Amygdala (tissue), 56 donors: ENCODE data around the gene PTPN1.
"Not testable (repeated sequence)": the region's sequence is repeated elsewhere in the genome, so short reads cannot be mapped to it uniquely, and the experiment has no call there.

Source experiments
- DNase-seq, 56 donors: peaks; one replicate each; lab custom pipeline; 2025; lab: John Stamatoyannopoulos, UW

Gene PTPN1

DNA sequence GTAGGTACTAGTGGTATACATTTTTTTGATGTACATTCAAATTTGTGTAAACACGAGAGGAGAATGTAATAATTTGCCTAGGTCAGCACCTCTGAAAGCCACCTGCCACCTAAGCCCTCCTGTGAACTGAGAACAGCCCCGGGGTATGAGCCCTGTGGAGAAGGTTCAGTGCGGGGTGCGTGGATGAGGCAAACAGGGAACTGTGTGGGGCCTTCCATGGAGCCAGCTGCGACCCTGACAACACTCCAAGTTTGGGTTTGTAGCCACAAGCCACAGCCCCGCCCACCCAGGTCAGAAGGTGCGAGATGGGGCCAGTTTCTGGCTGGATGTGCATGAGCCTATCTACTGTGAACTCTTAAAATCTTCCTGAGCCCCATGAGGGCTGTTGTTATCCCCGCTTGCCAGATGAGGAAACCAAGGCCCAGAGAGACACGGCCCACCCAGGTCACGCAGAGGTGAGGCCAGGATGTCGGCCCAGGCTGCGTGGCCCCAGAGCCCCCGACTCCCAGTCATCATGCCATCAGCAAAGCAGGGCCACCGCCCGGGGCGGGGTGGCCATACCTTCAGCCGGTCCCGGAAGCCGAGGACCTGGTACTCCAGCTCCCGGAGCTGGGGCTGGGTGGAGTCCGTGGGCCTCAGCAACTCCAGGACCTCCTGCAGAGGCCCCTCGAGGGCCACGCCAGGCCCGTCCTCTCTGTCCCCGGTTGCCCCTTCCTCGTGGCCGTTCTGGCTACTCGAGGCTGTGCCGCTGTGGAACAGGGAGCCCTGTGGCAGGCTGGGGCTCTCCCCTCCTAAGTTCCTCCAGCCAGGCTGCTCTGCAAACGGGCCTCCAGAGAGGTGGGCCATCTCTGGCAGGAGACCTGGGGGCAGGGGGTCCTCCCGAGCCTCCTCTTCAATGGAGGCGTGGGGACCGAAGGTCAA is 91.6 kb downstream of the PTPN1 start:
- DNase-seq: no peak

DNA sequence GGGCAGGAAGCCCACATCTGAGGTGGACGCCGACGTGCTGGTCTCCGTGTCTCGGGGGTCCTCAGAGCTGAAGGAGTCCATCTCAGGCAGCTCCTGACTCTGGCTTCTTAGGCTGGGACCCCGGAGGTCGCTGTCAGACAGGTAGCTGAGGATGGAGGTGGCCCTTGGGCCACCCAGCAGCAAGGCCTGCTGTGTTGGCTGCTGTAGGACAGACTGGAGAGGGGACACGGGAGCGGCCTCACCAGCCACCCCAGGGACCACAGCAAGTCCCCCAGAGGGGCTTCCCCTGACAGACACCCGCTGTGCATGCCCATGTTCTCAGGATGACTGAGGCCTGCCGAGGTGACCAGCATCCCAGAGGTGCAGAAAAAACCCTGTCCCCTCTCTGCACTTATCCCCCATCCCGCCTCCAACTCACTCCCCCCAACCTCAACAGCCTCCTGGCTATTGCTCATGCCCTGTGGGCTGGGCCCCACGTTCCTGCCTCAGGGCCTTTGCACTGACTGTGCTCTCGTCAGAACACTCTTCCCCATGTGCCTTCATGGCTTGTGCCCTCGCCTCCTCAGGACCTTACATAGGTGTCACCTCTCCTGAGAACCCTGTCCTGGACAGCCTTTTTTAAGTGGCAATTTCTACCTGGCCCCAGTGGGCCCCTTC is 92.4 kb downstream of the PTPN1 start:
- DNase-seq: no peak

DNA sequence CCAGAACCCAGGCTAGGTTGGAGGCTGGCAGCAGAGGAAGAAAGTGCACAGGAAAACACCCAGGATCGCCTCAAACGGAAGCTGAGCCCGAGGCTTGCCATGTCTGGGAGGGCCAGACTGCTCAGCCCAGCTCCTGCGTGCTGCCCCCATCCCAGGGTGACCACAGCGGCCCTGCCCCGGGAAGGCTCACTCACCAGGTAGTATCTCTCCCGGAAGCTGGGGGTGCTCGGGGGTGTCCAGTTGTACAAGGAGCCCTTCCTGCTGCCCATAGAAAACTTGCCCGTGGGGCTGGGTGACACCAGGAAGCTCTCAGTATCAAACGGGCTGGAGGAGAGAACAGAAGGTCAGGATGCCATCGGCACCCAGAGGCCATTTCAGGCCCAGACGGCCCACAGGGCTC is 94.3 kb downstream of the PTPN1 start:
- DNase-seq: no peak

DNA sequence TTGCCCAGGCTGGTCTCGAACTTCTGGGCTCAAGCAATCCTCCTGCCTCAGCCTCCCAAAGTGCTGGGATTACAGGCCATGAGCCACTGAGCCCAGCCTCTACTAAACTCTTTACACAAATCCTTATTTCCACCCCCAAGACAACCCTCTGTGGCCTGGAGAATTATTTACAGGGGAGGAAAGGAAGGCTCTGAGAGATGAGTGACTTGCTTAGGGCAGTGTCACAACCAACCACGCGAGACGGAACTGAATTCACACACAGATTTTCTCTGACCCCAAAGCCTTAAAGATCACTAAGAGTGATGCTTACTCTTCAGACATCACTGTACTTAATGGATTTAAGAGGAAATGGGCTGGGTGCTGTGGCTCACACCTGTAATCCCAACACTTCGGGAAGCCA is 95.0 kb downstream of the PTPN1 start:
- DNase-seq: no peak

DNA sequence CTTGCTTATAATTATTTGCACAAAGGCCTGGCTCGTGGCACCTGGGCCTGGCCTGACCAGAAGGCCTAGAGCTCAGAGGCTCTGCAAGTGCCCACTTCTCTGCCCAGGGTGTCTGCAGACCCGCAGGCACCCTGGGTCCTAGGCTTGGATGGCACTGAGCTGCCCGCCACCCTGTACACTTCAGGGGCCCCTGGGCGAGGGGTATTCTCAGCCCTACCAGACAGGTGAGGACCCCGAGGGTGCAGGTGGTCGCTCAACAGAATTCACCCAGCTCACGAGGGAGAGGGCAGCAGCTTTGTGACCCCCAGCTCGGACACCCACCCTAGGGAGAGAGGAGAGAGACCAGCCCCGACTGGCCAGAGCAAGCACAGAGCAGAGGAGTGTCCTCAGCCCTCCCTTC is 97.3 kb downstream of the PTPN1 start:
- DNase-seq: no peak

DNA sequence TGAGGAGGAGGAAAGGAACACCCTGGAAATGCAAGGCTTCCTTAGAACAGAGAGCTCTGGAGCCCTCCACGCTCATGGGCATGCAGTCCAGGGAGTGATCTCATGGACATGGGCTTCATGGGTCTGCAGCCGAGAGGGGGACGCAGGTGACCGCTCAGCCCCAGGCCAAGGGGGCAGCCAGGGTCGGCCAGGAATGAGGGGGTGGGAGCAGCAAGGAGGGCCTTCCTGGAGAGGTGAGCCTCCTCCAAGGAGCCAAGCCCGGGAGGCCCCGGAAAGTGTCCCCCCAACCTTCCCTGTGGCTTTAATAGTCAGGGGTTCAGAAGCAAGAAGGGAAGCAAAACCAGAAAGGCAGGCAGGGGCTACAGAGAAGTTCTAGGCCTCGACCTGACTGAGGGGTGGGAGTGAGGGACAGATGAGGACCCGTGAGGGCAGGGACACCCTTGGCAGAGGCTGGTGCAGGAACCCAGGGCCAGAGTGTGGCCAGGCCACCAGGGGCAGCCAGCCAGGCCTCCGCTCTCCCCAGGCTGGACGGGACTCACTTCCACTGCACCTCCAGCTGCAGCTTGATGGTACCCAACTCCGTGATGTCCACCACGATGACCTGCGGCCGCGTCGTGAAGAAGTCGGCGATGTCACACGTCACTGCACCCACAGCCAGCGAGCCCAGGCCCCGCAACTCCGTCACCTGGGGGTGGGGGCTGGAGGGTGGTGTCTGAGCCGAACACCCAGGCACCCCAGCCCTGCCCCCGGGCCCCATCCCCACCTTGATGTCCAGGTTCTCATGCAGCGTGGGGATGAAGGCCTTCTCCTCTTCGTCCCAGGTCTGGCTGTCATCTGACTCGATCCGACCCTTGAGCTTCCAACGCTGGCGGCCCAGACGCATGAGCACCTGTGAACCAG is 97.9 kb downstream of the PTPN1 start:
- DNase-seq: no peak

DNA sequence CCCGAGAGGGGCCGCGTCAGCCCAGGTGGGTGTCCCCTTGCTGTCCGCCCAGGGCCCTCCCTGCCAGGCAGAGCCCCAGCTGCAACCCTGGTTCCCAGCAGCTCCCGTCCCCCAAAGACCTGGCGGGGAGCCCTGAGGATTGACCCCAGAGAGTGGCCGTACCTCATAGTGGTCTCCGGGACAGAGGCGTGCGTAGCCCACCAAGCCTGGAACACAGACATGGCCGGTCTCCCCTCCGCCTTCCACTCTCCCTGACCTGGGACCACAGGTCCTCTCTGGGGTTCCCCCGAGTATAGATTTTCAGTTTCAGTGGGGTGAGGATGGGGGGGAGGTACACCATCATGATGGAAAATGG is 98.5 kb downstream of the PTPN1 start:
- DNase-seq: no peak

DNA sequence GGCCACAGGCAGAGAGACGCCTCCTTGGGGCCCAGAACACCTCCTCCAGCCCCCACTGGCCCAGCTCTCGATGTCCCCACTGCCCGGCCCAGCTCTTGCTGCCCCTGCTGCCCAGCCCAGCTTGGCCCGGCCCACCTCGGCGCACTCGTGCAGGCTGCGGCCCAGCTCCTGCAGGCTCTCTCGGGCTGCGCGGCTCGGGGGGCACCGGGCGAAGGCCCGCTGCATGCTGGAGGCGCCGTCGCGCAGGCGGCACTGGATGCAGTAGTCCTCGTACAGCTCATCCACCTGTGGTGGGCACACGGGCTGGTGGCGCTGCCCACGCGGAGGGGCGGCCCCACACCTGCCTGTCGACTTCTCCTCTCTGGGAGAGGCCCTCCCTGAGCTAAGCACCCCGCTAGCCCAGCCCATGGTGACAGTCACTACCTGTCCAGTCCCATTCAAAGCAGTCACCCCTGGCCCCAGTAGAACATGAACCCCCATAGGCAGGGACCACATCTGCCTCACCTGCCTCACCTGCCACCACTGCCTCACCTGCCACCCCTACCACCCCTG is 99.3 kb downstream of the PTPN1 start:
- no peak for DNase-seq

DNA sequence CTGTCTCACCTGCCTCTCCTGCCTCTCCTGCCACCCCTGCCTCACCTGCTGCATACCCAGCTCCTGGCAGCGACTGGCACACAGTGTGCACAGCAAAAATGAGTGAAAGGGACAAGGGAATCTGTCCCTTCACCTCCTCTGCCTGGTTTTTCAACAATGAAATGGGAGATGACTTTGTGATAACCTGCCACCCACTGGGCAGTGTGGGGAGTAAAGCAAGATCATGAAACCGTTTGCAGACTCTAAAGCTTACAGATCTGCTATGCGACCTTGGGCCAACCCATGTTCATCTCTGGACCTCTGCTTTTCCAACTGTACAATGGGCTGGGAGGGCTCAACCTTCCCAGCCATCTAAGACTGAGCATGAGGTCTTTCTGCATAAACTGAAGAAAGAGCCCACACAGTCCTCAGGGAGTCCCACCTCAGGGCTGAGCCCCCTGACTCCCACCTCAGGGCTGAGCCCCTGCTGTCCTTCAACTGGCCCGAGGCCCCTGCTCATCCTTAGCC is 100.1 kb downstream of the PTPN1 start:
- DNase-seq: no peak

DNA sequence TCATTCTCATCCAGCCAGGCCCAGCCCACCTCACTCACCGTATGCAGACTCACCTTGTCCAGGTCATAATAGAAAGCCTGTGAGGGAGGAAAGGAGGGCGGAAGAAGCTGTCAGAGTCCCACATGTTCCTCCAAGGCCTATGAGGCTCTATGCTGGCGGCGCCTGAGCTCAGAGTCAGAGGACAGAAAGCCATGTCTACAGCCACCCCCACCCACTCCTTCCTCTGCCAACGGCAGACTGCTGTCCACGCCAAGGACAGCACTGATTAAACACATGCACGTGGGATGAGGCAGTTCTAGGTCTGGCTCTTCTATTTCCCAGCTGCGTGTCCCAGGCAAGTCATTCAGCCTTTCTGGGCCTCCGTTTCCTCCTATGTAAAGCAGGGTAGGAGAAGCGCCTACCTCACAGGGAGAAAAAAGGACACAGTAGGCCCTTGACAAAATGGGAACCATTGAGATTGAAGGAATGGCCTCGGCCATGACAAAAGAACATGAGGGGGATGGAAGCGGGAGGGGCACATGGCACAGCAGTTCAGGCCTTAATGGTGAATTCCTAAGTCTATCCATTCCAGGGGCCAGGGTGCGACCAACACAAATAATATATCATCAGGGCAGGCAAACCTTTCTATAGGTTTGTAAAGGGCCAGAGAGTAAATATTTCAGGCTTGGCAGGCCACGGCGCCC is 101.1 kb downstream of the PTPN1 start:
- DNase-seq: no peak

DNA sequence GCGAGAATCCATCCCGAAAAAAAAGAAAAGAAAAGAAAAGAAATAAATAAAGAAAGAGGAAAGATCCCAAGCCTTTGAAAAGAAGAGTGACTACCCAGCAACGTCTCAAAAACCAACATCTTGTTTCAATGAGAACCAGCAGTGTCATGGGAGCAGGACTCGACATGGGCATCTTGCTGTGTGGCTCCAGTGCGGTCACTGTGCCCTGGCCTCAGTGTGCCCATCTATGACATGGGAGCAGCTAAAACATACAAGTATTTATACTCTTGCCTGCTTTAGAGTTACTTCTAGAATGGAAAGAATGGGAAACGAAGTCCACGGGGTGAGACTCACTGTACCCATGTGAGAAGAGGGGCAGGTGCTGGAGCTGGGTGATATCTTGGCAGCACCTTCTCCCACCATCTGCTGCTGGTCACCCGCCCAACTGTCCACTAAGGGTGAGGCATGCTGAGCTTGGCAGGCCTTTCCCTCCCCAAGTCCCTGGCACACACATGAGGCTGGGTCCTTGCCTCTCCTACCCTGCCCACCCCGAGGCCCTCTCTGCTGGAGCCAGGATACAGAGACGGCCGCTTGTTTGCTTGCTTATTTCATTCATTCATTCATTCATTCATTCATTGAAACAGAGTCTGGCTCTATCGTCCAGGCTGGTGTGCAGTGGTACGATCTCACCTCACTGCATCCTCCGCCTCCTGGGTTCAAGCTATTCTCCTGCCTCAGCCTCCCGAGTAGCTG is 103.4 kb downstream of the PTPN1 start:
- DNase-seq: no peak

DNA sequence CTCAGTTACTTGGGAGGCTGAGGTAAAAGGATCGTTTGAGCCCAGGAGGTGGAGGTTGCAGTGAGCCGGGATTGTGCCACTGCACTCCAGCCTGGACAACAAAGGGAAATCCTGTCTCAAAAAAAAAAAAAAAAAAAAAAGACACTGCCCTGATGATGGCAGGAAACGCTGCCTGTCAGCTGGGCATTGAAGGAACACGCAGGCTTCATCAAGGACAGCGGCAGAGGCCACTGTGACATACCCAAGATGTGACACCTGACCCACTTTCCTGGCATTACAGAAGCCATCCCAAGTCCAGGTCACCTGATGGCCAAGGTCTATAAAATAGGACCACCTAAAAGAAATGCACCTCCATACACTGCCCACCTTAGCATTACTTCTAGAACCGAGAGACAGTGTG is 105.2 kb downstream of the PTPN1 start:
- no peak for DNase-seq

DNA sequence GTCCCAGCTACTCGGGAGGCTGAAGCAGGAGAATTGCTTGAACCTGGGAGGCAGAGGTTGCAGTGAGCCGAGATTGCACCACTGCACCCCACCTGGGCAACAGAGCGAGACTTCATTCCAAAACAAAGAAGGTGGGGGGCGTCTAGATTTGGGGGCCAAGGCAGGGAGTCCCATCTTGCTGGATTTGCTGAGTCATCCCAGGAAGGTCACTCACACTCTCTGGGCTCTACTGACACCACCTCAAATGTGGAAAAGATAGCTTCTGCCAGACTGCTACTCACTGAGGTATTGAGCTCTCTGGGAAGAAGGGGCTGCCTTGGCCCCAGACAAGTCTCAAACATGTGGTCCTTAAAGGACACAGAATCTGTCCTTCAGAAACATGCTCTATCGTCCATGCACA is 106.8 kb downstream of the PTPN1 start:
- DNase-seq: no peak

DNA sequence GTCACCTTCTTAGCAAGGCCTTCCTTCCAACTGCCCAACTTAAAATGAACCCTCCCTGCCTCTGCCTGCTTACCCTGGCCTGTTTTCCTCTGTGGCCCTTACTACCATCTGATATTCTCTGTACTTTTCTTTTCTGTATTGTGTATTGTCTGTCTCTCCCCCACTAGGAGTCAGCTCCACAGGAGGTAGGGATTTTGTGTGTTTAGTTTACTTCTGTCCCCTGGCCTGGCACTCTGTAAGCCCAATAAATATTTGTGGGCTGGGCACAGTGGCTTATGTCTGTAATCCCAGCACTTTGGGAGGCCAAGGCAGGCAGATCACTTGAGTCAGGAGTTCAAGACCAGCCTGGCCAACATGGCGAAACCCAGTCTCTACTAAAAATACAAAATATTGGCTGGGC is 108.4 kb downstream of the PTPN1 start:
- DNase-seq: no peak

DNA sequence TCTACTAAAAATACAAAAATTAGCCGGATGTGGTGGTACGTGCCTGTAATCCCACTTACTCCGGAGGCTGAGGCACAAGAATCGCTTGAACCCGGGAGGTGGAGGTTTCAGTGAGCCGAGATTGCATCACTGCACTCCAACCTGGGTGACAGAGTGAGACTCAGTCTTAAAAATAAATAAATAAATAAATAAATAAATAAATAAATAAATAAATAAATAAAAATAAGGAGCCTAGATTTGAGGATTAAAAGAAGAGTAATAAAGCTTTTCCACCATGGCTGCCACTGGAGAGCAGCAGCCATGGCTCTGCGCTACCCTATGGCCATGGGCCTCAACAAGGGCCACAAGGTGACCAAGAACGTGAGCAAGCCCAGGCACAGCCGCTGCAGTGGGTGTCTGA is 110.3 kb downstream of the PTPN1 start:
- DNase-seq: not testable (repeated sequence)

DNA sequence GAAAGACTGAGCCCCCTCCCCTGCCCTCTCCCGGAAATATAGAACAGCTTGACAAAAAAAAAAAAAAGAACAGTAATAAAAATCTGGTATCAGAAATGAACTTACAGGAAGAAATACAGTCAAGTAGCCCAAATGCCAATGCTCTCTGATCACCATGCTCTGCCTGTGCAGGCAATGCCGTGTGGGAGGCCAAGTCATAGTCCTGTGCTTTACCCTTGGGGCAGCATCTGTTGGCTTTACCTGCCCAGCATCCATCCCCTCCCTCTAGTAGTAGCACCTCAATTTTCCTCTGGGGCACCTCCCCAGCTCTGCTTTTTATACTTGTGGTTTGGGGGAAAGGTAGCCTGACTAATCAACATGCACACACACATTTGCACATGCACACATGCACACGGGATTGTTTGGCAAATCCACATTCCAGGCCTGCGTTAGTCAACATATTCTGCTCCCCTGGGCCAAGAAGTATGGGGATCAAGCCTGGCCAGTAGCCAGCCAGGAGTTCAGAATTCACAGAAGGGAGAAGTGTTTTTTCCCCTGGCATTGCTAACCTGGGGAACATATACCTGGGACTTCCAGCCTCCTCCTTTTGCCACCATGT is 111.0 kb downstream of the PTPN1 start:
- DNase-seq: no peak

DNA sequence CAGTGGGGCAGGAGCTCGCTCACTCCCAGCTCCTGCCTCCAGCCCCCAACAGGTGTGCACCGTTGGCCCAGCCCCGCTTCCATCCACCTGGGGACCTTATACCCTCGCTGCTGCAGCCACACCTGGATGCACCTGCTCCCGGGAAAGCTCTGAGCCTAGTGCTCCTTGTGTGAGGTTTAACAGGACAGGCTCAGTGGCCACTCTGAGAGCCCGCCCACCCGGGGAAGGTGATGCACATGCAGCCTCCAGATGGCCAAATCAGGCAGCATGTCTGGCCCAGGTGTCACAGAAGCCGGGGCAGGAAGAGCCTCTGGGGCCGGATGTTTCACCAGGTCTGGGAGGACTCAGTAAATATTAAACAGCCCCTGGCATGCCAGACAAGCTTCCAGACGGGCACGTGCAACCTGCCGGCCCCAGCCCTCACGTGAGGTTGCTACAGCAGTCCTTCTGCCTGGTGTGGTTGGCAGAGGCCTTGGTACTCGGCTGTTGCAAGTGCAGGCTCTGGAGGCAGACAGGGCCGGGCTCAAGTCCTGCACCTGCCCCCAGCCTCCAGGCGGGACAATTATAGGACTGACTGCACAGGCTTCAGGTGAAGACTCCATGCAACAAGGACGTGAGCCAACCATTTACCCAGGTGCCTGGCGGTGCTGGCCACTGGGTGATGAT is 114.3 kb downstream of the PTPN1 start:
- DNase-seq: no peak

DNA sequence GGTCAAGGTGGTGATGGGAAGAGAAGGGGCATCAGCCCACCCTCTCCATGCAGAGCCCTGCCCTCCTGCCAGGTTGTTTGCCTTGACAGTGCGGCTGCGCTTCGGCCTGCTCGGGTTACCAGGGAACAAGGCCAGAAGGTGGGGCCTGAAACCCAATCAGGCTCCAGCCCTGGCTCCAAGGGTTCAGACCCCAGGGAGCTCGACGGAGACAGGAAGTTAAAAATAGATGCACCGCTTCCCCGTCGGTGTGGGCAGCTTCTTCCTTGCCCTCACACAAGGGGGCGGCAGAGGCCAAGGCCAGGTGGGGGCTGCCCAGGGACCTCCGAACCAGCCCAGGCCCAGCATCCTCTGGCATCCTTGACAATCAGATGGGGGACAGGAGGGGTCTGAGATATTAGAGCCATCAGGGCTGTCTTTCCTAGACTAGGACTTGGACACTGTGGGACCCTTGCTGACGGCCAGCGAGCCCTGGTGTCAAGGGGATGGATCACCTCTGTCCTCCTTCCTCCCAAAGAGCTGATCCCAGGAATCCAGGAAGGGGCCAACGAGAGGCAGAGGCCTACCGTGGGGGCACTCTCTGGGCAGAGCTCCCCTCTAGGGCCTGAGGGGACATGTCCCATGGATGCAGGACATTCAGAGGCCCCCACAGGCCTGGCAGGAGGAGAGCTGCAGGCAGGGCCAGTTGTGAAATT is 115.9 kb downstream of the PTPN1 start:
- no peak for DNase-seq
